Bronchial smooth muscle cell (primary cell): ENCODE results near the gene SPANXN5. TPM values are rescaled to one million over a fixed set of nuclear protein-coding genes. Genes with fewer than 3 reads are reported as not detected.

Experiments used
- total RNA-seq: library from RNA; depleted of rRNA; stranded (reverse); fragments of >200 nt; gene quantifications from 2 replicates; pipeline ENCODE4 v1.2.1, GENCODE V29; 2014

Gene SPANXN5, protein sequence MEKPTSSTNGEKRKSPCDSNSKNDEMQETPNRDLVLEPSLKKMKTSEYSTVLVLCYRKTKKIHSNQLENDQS
- not detected in 2 replicates for total RNA-seq

DNA sequence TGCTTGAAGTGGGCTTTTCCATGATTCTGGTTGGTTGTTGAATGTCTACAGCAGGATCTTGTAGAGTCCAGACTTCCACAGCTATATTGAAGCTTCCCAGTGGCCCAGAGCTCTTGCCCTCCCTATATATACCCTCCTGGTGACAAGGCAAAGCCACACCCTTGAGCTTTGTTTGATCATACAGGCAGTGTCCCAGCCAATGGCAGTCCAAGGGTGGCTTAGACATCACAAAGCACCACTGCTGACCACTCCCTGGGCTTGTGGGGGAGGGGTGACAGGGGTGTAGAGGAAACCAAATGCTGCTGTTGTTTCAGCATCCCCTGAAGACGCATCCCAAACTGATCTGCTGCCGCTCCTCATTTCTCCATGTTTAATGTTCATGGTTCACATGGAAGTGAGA, at the start of gene SPANXN5:
Gene SPANXN5, minus strand, starts transcription at position 101 of the 400 bp plus-strand sequence. Its CDS starts 79 bp downstream, at position 22.

DNA sequence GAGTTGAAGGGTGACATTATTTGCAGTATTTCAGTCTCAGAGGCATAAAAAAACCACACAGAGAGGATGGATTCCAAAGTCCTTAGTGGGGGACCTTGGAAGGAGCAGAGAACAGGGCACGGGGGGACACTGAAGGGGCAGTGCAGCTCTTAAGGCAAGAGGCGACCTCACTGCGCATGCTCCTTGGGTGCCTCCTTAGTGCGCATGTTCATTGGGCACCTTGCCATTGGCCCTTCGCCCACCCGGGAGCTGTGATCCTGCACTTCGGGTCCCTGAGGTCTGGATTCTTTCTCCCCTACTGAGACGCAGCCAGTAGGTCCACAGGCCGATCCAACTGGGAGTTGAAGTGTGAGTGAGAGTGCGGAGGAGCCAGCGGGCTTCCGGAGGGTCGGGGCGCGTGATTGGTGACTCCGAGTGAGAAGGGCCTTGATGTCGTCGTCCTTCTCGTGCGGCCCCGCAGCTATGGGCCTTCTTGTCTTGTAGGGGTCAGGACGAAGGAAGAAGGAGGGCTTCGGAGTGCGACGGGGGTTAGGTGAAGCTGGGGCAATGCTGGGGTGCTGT, 13.9 kb upstream of the SPANXN5 start, which contains the start of gene XAGE5:
Gene XAGE5, plus strand, starts transcription at position 223 of the 561 bp plus-strand sequence. CDS start 1,280 bp downstream, outside the sequence.

DNA sequence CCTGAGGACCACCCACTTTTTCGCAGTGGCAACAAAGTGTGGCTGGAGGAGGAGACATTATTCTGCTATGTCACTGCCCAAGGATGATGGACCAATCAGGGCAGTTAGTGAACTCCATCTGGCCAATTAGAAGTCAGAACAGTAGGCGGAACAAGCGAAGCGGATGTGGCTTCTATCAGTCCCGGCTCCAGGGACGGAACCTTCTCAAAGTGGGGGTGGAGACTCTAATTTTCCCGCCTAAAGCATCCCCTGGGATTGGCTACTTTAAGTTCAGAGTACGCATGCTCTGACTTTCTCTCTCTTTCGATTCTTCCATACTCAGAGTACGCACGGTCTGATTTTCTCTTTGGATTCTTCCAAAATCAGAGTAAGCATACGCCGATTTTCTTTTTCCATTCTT, 46.3 kb downstream of the SPANXN5 start, which contains the start of gene SSX2B:
Gene SSX2B, plus strand, starts transcription at position 301 of the 400 bp plus-strand sequence. CDS start 1,429 bp downstream, outside the sequence.

Other genes starting within 250 kb of the SPANXN5 start
- not detected in 2 replicates for gene SSX7, start 142.5 kb downstream of the SPANXN5 start, total RNA-seq
- not detected in 2 replicates for gene SSX2, start 90.2 kb downstream of the SPANXN5 start, total RNA-seq
- not detected in 2 replicates for gene SSX2B, start 46.2 kb downstream of the SPANXN5 start, total RNA-seq
- not detected in 2 replicates for gene XAGE5, start 13.9 kb upstream of the SPANXN5 start, total RNA-seq
- not detected in 2 replicates for gene XAGE3, start 70.7 kb upstream of the SPANXN5 start, total RNA-seq
- gene FAM156B, start 99.9 kb upstream of the SPANXN5 start, total RNA-seq = 12.9 TPM in 2 replicates
- gene FAM156A, start 161.1 kb upstream of the SPANXN5 start, total RNA-seq = 14.5 and 20.3 TPM in 2 replicates